Adrenal gland (tissue), 5 donors: ENCODE results near the gene DLG3.

Source experiments
- CTCF ChIP-seq, 6 experiments: fragments of 450-650 bp in 4 of 6; fragments of 200-600 bp in 2 of 6; sonication (generic) in 1 of 6; IDR thresholded peaks; 1 replicate in 5 of 6; 2 replicates in 1 of 6; pipeline versions ENCODE4 v1.5.1 to v1.8.0; 2016 to 2021; ENCODE audit warnings: antibody characterized with exemption in 6 of 6, mild to moderate bottlenecking in 2 of 6, moderate library complexity in 1 of 6
- POLR2A ChIP-seq, 2 donors: fragments of 450-650 bp; IDR thresholded peaks; one replicate each; pipeline ENCODE4 v1.6.1; 2017; ENCODE audit warnings: antibody characterized with exemption in 2 of 2, mild to moderate bottlenecking in 2 of 2, moderate library complexity in 1 of 2
- donor health status: DM: no; HTN: no; CAD: no.

- TF ChIP-seq CTCF (IDR thresholded peaks at IDR 0.05) (no peak), POLR2A (IDR thresholded peaks at IDR 0.05) (no peak)
Measured at GRCh38 chrX:70552130-70552704, 107.6 kb downstream of the DLG3 start.
